GM12878 (cell line): ENCODE results near the gene SYTL4. TPM values are rescaled to one million over a fixed set of nuclear protein-coding genes. Genes with fewer than 3 reads are reported as not detected.

Experiments
- ATAC-seq: fragments of 200-7000 bp; cut with Tn5 transposase; 3 replicates; pipeline ENCODE4 v1.9.1; 2020; ENCODE audit warnings: mild to moderate bottlenecking, moderate library complexity
- BruUV-seq: library from RNA; stranded (reverse); fragments of 400-500 nt; replicated peaks from 2 replicates; lab custom pipeline; 2021; lab: Mats Ljungman, UMichigan
- CTCF ChIA-PET: fragments of 300-600 bp; sonication (Branson Sonifier 250); formaldehyde crosslinking; extraction: SDS; loops from one replicate; lab custom pipeline; 2021; ENCODE audit warnings: inconsistent platforms; lab: Yijun Ruan, JAX
- POLR2A ChIA-PET: fragments of 350-600 bp; formaldehyde crosslinking; extraction: SDS; loops from one replicate; lab custom pipeline; 2021; ENCODE audit warnings: inconsistent platforms; lab: Charles Lee
- RAD21 ChIA-PET: fragments of 300-600 bp; sonication (Branson Sonifier 250); formaldehyde crosslinking; loops from one replicate; lab custom pipeline; 2023; ENCODE audit warnings: antibody characterized with exemption; ENCODE audit not compliant: unreplicated experiment; lab: Charles Lee
- SMC1A ChIA-PET: fragments of 300-600 bp; sonication (Branson Sonifier 250); formaldehyde crosslinking; loops from one replicate; lab custom pipeline; 2023; ENCODE audit not compliant: unreplicated experiment, uncharacterized antibody; lab: Charles Lee
- DNase-seq: peaks from one replicate; pipeline ENCODE4 v3.0.0-alpha.2; 2011; ENCODE audit warnings: low read depth, low spot score
- FAIRE-seq: peaks from 3 replicates; lab custom pipeline; 2011; peaks lifted over from hg19 to GRCh38; lab: Jason Lieb, UNC
- H2AFZ ChIP-seq: 2 replicates; pipeline ENCODE4 v1.6.0; 2011; ENCODE audit warnings: low read depth, low read length, control low read depth; ENCODE audit not compliant: control insufficient read depth
- H3K27ac ChIP-seq: 2 replicates; pipeline ENCODE4 v1.5.1; 2011; ENCODE audit warnings: control low read depth; ENCODE audit not compliant: control insufficient read depth, insufficient read depth
- H3K27me3 ChIP-seq, 2 experiments: replicated peaks in 1 of 2; 2 replicates each; pipeline versions ENCODE4 v1.6.0 to v1.6.1; 2011; ENCODE audit warnings: low read length in 1 of 2; ENCODE audit not compliant: control insufficient read depth in 2 of 2, insufficient read depth in 2 of 2
- H3K36me3 ChIP-seq, 2 experiments: 2 replicates each; pipeline ENCODE4 v1.5.1; 2011; ENCODE audit warnings: low read length in 1 of 2; ENCODE audit not compliant: control insufficient read depth in 2 of 2, insufficient read depth in 2 of 2
- H3K4me1 ChIP-seq: 2 replicates; pipeline ENCODE4 v1.6.1; 2011; ENCODE audit warnings: mild to moderate bottlenecking, low read length, moderate library complexity, mixed read lengths; ENCODE audit not compliant: control insufficient read depth, insufficient read depth
- H3K4me2 ChIP-seq: 2 replicates; pipeline ENCODE4 v1.6.0; 2011; ENCODE audit warnings: control low read depth; ENCODE audit not compliant: control insufficient read depth, insufficient read depth
- H3K4me3 ChIP-seq: fragments of 200-600 bp; sonication (generic); 2 replicates; pipeline ENCODE4 v1.5.1; 2016
- H3K79me2 ChIP-seq: 2 replicates; pipeline ENCODE4 v1.6.0; 2011; ENCODE audit warnings: low read length; ENCODE audit not compliant: control insufficient read depth, insufficient read depth
- H3K9ac ChIP-seq: 2 replicates; pipeline ENCODE4 v1.8.0; 2011; ENCODE audit warnings: low read length, control low read depth, mixed read lengths; ENCODE audit not compliant: control insufficient read depth, insufficient read depth
- H3K9me3 ChIP-seq: replicated peaks from 3 replicates; pipeline ENCODE4 v1.5.1; 2011; ENCODE audit warnings: mild to moderate bottlenecking, low read length; ENCODE audit not compliant: control insufficient read depth, insufficient read depth
- H4K20me1 ChIP-seq: 2 replicates; pipeline ENCODE4 v1.6.0; 2011; ENCODE audit not compliant: control insufficient read depth, insufficient read depth
- BRCA1 ChIP-seq: IDR thresholded peaks from 2 replicates; pipeline ENCODE4 v1.6.1; 2011; ENCODE audit warnings: low read depth, low read length, improper control_type of control experiment
- CHD2 ChIP-seq: IDR thresholded peaks from 2 replicates; pipeline ENCODE4 v1.6.1; 2011; ENCODE audit warnings: low read depth, low read length, improper control_type of control experiment, borderline replicate concordance
- CREM ChIP-seq: IDR thresholded peaks from 2 replicates; pipeline ENCODE4 v1.6.1; 2014; ENCODE audit warnings: antibody characterized with exemption, low read depth
- FOXK2 ChIP-seq: fragments of 450-650 bp; IDR thresholded peaks from 2 replicates; pipeline ENCODE4 v1.6.1; 2017; ENCODE audit warnings: mild to moderate bottlenecking, moderate library complexity
- JUNB ChIP-seq: IDR thresholded peaks from 2 replicates; pipeline ENCODE4 v1.6.1; 2016; ENCODE audit warnings: antibody characterized with exemption, mild to moderate bottlenecking
- KAT2A ChIP-seq: conservative IDR thresholded peaks from 2 replicates; pipeline ENCODE4 v1.6.1; 2011; ENCODE audit warnings: low read depth, low read length; ENCODE audit not compliant: control insufficient read depth
- NFYA ChIP-seq: IDR thresholded peaks from 2 replicates; pipeline ENCODE4 v1.6.1; 2011; ENCODE audit warnings: low read depth, mild to moderate bottlenecking, low read length, improper control_type of control experiment, borderline replicate concordance
- SIX5 ChIP-seq: IDR thresholded peaks from 2 replicates; pipeline ENCODE4 v1.6.1; 2011; ENCODE audit warnings: mild to moderate bottlenecking, low read depth, low read length, moderate library complexity; ENCODE audit not compliant: severe bottlenecking
- SMAD5 ChIP-seq: IDR thresholded peaks from 2 replicates; pipeline ENCODE4 v1.6.1; 2016; ENCODE audit warnings: antibody characterized with exemption, low read depth
- SPI1 ChIP-seq: IDR thresholded peaks from 2 replicates; pipeline ENCODE4 v1.6.1; 2011; ENCODE audit warnings: low read depth, mild to moderate bottlenecking, low read length, moderate library complexity, borderline replicate concordance; ENCODE audit not compliant: insufficient read depth
- SRF ChIP-seq, 2 experiments: IDR thresholded peaks; 2 replicates each; pipeline ENCODE4 v1.6.1; 2011; ENCODE audit warnings: low read depth in 2 of 2, low read length in 2 of 2, mild to moderate bottlenecking in 1 of 2, moderate library complexity in 1 of 2
- STAT3 ChIP-seq: IDR thresholded peaks from 2 replicates; pipeline ENCODE4 v1.6.1; 2011; ENCODE audit warnings: low read depth, low read length, improper control_type of control experiment
- TCF3 ChIP-seq: IDR thresholded peaks from 2 replicates; pipeline ENCODE4 v1.6.1; 2012; ENCODE audit warnings: low read depth, mild to moderate bottlenecking, low read length, borderline replicate concordance; ENCODE audit not compliant: insufficient read depth
- ZBTB33 ChIP-seq: fragments of 450-650 bp; IDR thresholded peaks from 2 replicates; pipeline ENCODE4 v1.6.1; 2017; ENCODE audit warnings: mild to moderate bottlenecking
- ZNF384 ChIP-seq: IDR thresholded peaks from 2 replicates; pipeline ENCODE4 v1.6.1; 2012; ENCODE audit warnings: low read depth, mild to moderate bottlenecking, low read length, improper control_type of control experiment, borderline replicate concordance
- WGBS: methylation state at CpG from one replicate; pipeline ENCODE4 v1.1.6; 2016; ENCODE audit warnings: low lambda C conversion rate; ENCODE audit not compliant: insufficient replicate concordance, insufficient coverage; ENCODE audit errors: missing lambda C conversion rate; 5-methylcytosine and 5-hydroxymethylcytosine counted together
- in situ Hi-C: fragments of 300-500 bp; cut with MboI; formaldehyde crosslinking; loops from 9 replicates; pipeline ENCODE4 v1.14.3; 2018; ENCODE audit warnings: mixed read lengths
- intact Hi-C: fragments of 100-400 bp; cut with micrococcal nuclease; formaldehyde crosslinking; loops from one replicate; pipeline ENCODE4 v1.14.2; 2022; ENCODE audit not compliant: unreplicated experiment
- polyA plus RNA-seq, 11 experiments: library from polyadenylated mRNA; depleted of rRNA in 4 of 11; unstranded in 6 of 11; stranded (reverse) in 5 of 11; fragments of >200 nt; fragmentation: Nextera tagmentation in 4 of 11; fragmentation: Illumina TruSeq in 1 of 11; extraction: Ambion mirVana in 4 of 11; extraction: Trizol in 1 of 11; gene quantifications; 1 replicate in 1 of 11; 2 replicates in 10 of 11; pipeline versions ENCODE4 v1.2.1 to v1.2.3, GENCODE V29; 2011 to 2016; ENCODE audit warnings: inconsistent platforms in 2 of 11, missing spikeins in 2 of 11, low read depth in 1 of 11
- total RNA-seq, 4 experiments: library from RNA; depleted of rRNA in 3 of 4; stranded (reverse); fragments of >200 nt in 3 of 4; fragmentation: Illumina TruSeq in 1 of 4; extraction: Trizol in 1 of 4; gene quantifications; 2 replicates each; pipeline versions ENCODE4 v1.2.1 to v1.2.3, GENCODE V29; 2013 to 2021
- TF ChIP-seq, protein P1 (sequence below): fragments of 450-650 bp; IDR thresholded peaks from 2 replicates; pipeline ENCODE4 v1.6.1; 2017; ENCODE audit warnings: mild to moderate bottlenecking, low read depth, inconsistent platforms; ENCODE audit not compliant: poor library complexity, severe bottlenecking

The SYTL4 gene
- total and polyA plus RNA-seq, 10 of the 15 experiments (the other 5 are each of a cell fraction or from before 2014, with no cell fraction given) = 0.07 to 0.74 (median 0.19) TPM; not detected in 2

DNA sequence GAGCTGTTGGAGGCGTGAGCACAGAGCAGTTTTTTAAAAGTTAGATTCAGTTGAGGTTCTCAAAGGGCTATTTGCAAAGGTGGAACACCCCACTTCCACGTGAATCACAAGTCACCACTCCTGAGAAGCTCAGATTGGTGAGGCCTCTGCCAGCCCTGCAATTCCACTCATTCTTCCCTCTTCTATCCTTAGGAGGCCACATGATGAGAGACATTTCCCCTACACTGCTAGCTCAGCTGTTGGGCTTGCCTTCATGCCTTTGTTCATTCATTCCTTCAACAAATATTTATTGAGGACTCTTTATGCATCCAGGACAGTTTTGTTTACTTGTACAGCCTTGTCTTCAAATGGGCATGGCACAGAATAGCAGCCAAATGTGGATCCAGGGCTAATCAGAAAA, 84.2 kb downstream of the SYTL4 start:
- no peak for FAIRE-seq
- ChIA-PET CTCF (interaction anchor here (1.3 to 1.6 kb wide), 3 partner anchors 10 to 24 kb away, joined by 3 to 5 read pairs (median 4); no protein-coding TSS in a partner anchor), SMC1A (no interaction called here), POLR2A (no interaction called here), RAD21 (no interaction called here)
- TF ChIP-seq CREM (no peak), KAT2A (no peak), ZNF384 (no peak), SIX5 (no peak), SRF (IDR thresholded peaks at IDR 0.05; ENCODE audit: low read depth in 2 of 2, low read length in 2 of 2) (no peak), JUNB (no peak), ZBTB33 (no peak), SMAD5 (no peak), FOXK2 (no peak), STAT3 (no peak), CHD2 (no peak), TCF3 (no peak), BRCA1 (no peak), NFYA (no peak), SPI1 (no peak)
- TF ChIP-seq, protein P1, sequence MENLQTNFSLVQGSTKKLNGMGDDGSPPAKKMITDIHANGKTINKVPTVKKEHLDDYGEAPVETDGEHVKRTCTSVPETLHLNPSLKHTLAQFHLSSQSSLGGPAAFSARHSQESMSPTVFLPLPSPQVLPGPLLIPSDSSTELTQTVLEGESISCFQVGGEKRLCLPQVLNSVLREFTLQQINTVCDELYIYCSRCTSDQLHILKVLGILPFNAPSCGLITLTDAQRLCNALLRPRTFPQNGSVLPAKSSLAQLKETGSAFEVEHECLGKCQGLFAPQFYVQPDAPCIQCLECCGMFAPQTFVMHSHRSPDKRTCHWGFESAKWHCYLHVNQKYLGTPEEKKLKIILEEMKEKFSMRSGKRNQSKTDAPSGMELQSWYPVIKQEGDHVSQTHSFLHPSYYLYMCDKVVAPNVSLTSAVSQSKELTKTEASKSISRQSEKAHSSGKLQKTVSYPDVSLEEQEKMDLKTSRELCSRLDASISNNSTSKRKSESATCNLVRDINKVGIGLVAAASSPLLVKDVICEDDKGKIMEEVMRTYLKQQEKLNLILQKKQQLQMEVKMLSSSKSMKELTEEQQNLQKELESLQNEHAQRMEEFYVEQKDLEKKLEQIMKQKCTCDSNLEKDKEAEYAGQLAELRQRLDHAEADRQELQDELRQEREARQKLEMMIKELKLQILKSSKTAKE = no peak
- in situ Hi-C loops = no loop called here
- Histone ChIP-seq H3K9ac (no peak overlapping the region), H3K27me3 (no peaks in the 10 kb centered on the region; a peak in 1 of 4 replicates), H3K4me2 (no peak overlapping the region), H3K4me3 (no peak overlapping the region), H3K79me2 (no peaks in the 10 kb centered on the region), H2AFZ (no peak overlapping the region), H3K36me3 (no peaks in the 10 kb centered on the region), H3K9me3 (no peaks in the 10 kb centered on the region), H3K27ac (no peak overlapping the region), H4K20me1 (no peaks in the 10 kb centered on the region), H3K4me1 (no peaks in the 10 kb centered on the region)
- DNase-seq = no peak
- BruUV-seq = no TSS peak
- intact Hi-C loops = no loop called here
- no peak for ATAC-seq
- WGBS = 0% methylated on average over 2 of the region's 2 CpGs
